ENCODE data around the gene KRTAP6-1. TPM values are rescaled to one million over a fixed set of nuclear protein-coding genes. Genes with fewer than 3 reads are reported as not detected.

The KRTAP6-1 gene
- total and polyA plus RNA-seq, 4 donors: not detected

DNA sequence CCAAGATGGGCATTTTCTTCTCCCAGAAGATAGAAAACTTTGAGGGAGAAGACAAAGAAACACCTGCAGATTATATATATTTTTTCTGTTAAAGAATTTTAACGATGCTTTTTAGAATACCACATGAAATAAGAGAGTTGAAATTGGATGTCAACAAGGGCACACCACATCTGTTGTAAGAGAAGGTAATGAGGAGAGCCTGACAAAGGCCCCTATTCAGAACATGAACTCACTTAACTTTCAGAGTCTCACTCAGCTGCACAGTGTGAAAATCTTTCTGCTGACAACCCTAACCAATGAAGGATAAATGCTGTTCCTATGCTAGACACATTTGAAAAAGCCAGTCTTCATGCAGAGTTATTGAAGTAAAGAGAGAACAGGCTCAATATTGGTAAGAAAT is 30.9 kb downstream of the KRTAP6-1 start:
- DNase-seq (ENCODE audit: low read depth in 4 of 6, low spot score in 6 of 6): peak in 2 of 6 donors; percentile 23 to 27
- Histone ChIP-seq H3K36me3 (ENCODE audit: control insufficient read depth, insufficient read depth, low read length) (no peaks in the 10 kb centered on the region), H3K4me1 (ENCODE audit: control insufficient read depth, insufficient read depth, low read length) (no peaks in the 10 kb centered on the region), H3K4me3 (ENCODE audit: low read depth, low read length) (no peak overlapping the region), H3K27ac (ENCODE audit: low read depth, low read length) (no peak overlapping the region), H3K9me3 (ENCODE audit: control insufficient read depth, insufficient read depth, low read length) (no peaks in the 10 kb centered on the region), H3K27me3 (ENCODE audit: control insufficient read depth, insufficient read depth, low read length) (no peaks in the 10 kb centered on the region)
- no CpG with 5 or more reads among the region's 1 CpG for WGBS (ENCODE audit: insufficient coverage)

DNA sequence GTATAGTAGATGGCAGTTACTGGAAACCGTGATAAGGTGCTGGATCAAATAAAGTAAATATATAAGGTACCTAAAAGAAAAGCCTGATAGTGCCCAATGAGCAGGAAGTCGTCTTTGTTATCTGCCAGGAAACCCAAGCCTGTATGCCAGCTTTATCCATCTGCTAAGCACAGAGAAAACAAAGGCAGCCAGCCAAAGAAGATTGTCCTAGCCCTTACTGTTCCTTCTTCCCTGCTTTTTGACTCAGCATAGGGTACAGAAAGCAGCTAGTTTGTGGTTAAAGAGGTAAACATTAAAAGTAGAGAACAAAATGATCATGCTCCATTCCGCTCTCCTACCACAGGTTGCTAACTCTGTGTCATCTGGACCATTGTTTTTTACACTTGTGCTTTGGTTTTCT is 33.6 kb downstream of the KRTAP6-1 start:
- WGBS (ENCODE audit: insufficient coverage): 25% methylated on average over 1 of the region's 3 CpGs
- no peak overlapping the region for H3K4me3 ChIP-seq (ENCODE audit: low read depth, low read length)
- no peak overlapping the region for H3K27ac ChIP-seq (ENCODE audit: low read depth, low read length)
- H3K9me3 ChIP-seq (ENCODE audit: control insufficient read depth, insufficient read depth, low read length): no peaks in the 10 kb centered on the region
- DNase-seq (ENCODE audit: low read depth in 4 of 6, low spot score in 6 of 6): peak in 1 of 6 donors; percentile 73
- no peaks in the 10 kb centered on the region for H3K27me3 ChIP-seq (ENCODE audit: control insufficient read depth, insufficient read depth, low read length)
- H3K4me1 ChIP-seq (ENCODE audit: control insufficient read depth, insufficient read depth, low read length): no peaks in the 10 kb centered on the region
- H3K36me3 ChIP-seq (ENCODE audit: control insufficient read depth, insufficient read depth, low read length): no peaks in the 10 kb centered on the region

DNA sequence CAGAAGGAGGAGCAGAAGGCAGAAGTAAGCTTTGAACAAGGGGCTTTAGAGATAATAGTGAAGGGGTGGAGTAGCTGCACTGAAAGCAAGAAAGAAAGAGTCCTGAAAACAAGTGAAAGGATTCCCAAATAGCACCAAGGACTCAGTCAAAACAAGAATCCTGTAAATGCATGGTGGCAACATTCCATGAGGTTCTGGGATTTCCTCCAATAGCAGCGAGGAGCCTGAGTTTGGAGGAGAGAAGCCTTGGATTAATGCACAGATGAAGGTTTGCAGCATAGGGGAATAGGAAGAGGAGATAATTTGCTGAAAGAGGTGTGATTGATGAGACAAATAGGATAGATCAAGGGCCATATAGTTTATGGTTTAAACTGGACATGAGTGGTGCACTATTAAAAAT is 34.4 kb downstream of the KRTAP6-1 start:
- Histone ChIP-seq H3K9me3 (ENCODE audit: control insufficient read depth, insufficient read depth, low read length) (no peaks in the 10 kb centered on the region), H3K27me3 (ENCODE audit: control insufficient read depth, insufficient read depth, low read length) (no peaks in the 10 kb centered on the region), H3K36me3 (ENCODE audit: control insufficient read depth, insufficient read depth, low read length) (no peaks in the 10 kb centered on the region), H3K4me1 (ENCODE audit: control insufficient read depth, insufficient read depth, low read length) (no peaks in the 10 kb centered on the region), H3K27ac (ENCODE audit: low read depth, low read length) (no peak overlapping the region), H3K4me3 (ENCODE audit: low read depth, low read length) (no peak overlapping the region)
- peak in 4 of 6 donors; percentile 5 to 89 (median 11) for DNase-seq (ENCODE audit: low read depth in 4 of 6, low spot score in 6 of 6)
- 25% methylated on average over 1 of the region's 1 CpG for WGBS (ENCODE audit: insufficient coverage)

DNA sequence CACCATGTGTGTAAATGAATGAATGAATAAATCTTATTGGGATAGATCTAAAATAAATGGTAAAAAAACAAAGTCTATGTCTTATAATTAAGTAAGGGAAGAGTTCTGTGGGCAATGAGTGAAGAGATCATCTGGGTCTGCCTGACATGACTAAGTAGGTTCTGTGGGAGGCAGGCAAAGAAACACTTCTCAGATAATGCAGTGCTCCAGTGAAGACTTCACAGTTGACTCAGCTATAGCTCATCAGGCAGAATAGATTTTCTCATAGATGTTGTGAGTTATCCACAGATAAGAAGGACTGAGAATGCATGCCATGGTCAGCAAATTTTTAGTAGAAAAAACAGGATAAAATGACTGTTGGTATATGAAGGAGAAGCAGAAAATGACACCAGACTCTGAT is 36.0 kb downstream of the KRTAP6-1 start:
- Histone ChIP-seq H3K4me3 (ENCODE audit: low read depth, low read length) (no peak overlapping the region), H3K9me3 (ENCODE audit: control insufficient read depth, insufficient read depth, low read length) (no peaks in the 10 kb centered on the region), H3K27ac (ENCODE audit: low read depth, low read length) (no peak overlapping the region), H3K4me1 (ENCODE audit: control insufficient read depth, insufficient read depth, low read length) (no peaks in the 10 kb centered on the region), H3K27me3 (ENCODE audit: control insufficient read depth, insufficient read depth, low read length) (no peaks in the 10 kb centered on the region), H3K36me3 (ENCODE audit: control insufficient read depth, insufficient read depth, low read length) (no peaks in the 10 kb centered on the region)
- no peak for DNase-seq (ENCODE audit: low read depth in 4 of 6, low spot score in 6 of 6)

DNA sequence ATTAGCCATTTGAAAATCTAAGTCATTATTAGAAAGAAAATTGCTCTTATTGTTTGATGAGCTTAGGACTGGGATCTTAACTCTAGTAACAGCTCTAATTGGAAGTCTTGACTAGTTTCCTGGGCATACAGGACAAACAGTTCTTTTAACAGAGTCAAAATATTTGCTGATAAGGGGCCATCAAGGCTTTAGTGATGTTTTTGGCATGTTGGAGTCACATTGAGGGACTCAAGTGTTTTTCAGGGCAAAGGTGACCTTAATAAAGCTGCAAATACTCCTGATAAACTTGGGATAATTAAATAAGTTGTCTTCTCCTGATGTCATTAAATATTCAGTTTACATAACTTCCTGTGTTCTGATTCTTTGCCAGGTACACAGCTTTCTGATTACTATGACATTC is 46.1 kb downstream of the KRTAP6-1 start:
- no peaks in the 10 kb centered on the region for H3K36me3 ChIP-seq (ENCODE audit: control insufficient read depth, insufficient read depth, low read length)
- DNase-seq (ENCODE audit: low read depth in 4 of 6, low spot score in 6 of 6): no peak
- no peaks in the 10 kb centered on the region for H3K4me1 ChIP-seq (ENCODE audit: control insufficient read depth, insufficient read depth, low read length)

DNA sequence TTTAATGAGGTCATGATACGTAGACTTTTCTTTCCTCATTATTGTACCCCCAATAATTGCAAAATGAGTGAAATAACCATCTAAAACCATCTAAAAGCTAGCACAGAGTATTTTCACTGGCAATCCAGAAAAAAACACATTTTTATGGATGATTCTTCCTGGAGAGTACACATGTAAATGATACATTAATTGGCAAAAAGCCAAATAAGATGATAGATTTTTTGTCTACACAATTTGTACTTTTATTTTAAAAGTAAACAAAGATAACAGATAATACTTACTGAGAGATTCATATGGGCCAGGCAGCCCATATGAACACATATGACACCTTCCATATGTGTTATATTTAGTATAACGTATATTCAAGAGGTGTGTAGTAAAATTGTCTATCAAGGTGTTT is 50.1 kb downstream of the KRTAP6-1 start:
- no peaks in the 10 kb centered on the region for H3K9me3 ChIP-seq (ENCODE audit: control insufficient read depth, insufficient read depth, low read length)
- DNase-seq (ENCODE audit: low read depth in 4 of 6, low spot score in 6 of 6): no peak
- H3K4me1 ChIP-seq (ENCODE audit: control insufficient read depth, insufficient read depth, low read length): no peaks in the 10 kb centered on the region
- no peak overlapping the region for H3K27ac ChIP-seq (ENCODE audit: low read depth, low read length)
- H3K36me3 ChIP-seq (ENCODE audit: control insufficient read depth, insufficient read depth, low read length): no peaks in the 10 kb centered on the region
- H3K27me3 ChIP-seq (ENCODE audit: control insufficient read depth, insufficient read depth, low read length): no peaks in the 10 kb centered on the region
- H3K4me3 ChIP-seq (ENCODE audit: low read depth, low read length): no peak overlapping the region
- no CpG with 5 or more reads among the region's 2 CpGs for WGBS (ENCODE audit: insufficient coverage)

More for the DNA sequence above, 46.1 kb downstream of the KRTAP6-1 start:
- H3K9me3 ChIP-seq (ENCODE audit: control insufficient read depth, insufficient read depth, low read length): no peaks in the 10 kb centered on the region
- H3K27ac ChIP-seq (ENCODE audit: low read depth, low read length): no peak overlapping the region
- H3K4me3 ChIP-seq (ENCODE audit: low read depth, low read length): no peak overlapping the region
- H3K27me3 ChIP-seq (ENCODE audit: control insufficient read depth, insufficient read depth, low read length): no peaks in the 10 kb centered on the region

Small RNA genes within 50 kb of the gene (small RNA-seq; reads per million reads assigned to genes)
- gene KRTAP20-1 (ENCODE audit: low replicate concordance): not detected
- gene KRTAP20-3 (ENCODE audit: low replicate concordance): not detected
- gene KRTAP20-4 (ENCODE audit: low replicate concordance): not detected
- gene KRTAP22-1 (ENCODE audit: low replicate concordance): not detected
- not detected for gene KRTAP22-2 (ENCODE audit: low replicate concordance)

Other genes with a start within 250 kb of the KRTAP6-1 start
- not detected for gene KRTAP13-2, start 241.7 kb downstream of the KRTAP6-1 start, total RNA-seq
- gene KRTAP13-2, start 241.7 kb downstream of the KRTAP6-1 start, polyA plus RNA-seq (ENCODE audit: insufficient read length in 2 of 2): not detected
- gene KRTAP13-1, start 217.9 kb downstream of the KRTAP6-1 start, total RNA-seq: not detected
- not detected for gene KRTAP13-1, start 217.9 kb downstream of the KRTAP6-1 start, polyA plus RNA-seq (ENCODE audit: insufficient read length in 2 of 2)
- gene KRTAP13-3, start 188.0 kb downstream of the KRTAP6-1 start, total RNA-seq: not detected
- gene KRTAP13-3, start 188.0 kb downstream of the KRTAP6-1 start, polyA plus RNA-seq (ENCODE audit: insufficient read length in 2 of 2): not detected
- not detected for gene KRTAP13-4, start 183.7 kb downstream of the KRTAP6-1 start, total RNA-seq
- not detected for gene KRTAP13-4, start 183.7 kb downstream of the KRTAP6-1 start, polyA plus RNA-seq (ENCODE audit: insufficient read length in 2 of 2)
- gene KRTAP15-1, start 173.7 kb downstream of the KRTAP6-1 start, total RNA-seq: not detected
- not detected for gene KRTAP15-1, start 173.7 kb downstream of the KRTAP6-1 start, polyA plus RNA-seq (ENCODE audit: insufficient read length in 2 of 2)
- not detected for gene KRTAP19-1, start 133.6 kb downstream of the KRTAP6-1 start, total RNA-seq
- not detected for gene KRTAP19-1, start 133.6 kb downstream of the KRTAP6-1 start, polyA plus RNA-seq (ENCODE audit: insufficient read length in 2 of 2)
- not detected for gene KRTAP19-2, start 126.5 kb downstream of the KRTAP6-1 start, total RNA-seq
- not detected for gene KRTAP19-2, start 126.5 kb downstream of the KRTAP6-1 start, polyA plus RNA-seq (ENCODE audit: insufficient read length in 2 of 2)
- not detected for gene KRTAP19-3, start 121.9 kb downstream of the KRTAP6-1 start, total RNA-seq
- not detected for gene KRTAP19-3, start 121.9 kb downstream of the KRTAP6-1 start, polyA plus RNA-seq (ENCODE audit: insufficient read length in 2 of 2)
- gene KRTAP19-4, start 116.8 kb downstream of the KRTAP6-1 start, total RNA-seq: not detected
- gene KRTAP19-4, start 116.8 kb downstream of the KRTAP6-1 start, polyA plus RNA-seq (ENCODE audit: insufficient read length in 2 of 2): not detected
- not detected for gene KRTAP19-5, start 111.8 kb downstream of the KRTAP6-1 start, total RNA-seq
- gene KRTAP19-5, start 111.8 kb downstream of the KRTAP6-1 start, polyA plus RNA-seq (ENCODE audit: insufficient read length in 2 of 2): not detected
- not detected for gene KRTAP19-6, start 72.1 kb downstream of the KRTAP6-1 start, total RNA-seq
- not detected for gene KRTAP19-6, start 72.1 kb downstream of the KRTAP6-1 start, polyA plus RNA-seq (ENCODE audit: insufficient read length in 2 of 2)
- gene KRTAP19-7, start 52.6 kb downstream of the KRTAP6-1 start, total RNA-seq: not detected
- gene KRTAP19-7, start 52.6 kb downstream of the KRTAP6-1 start, polyA plus RNA-seq (ENCODE audit: insufficient read length in 2 of 2): not detected
- gene KRTAP22-2, start 23.5 kb downstream of the KRTAP6-1 start, total RNA-seq: not detected
- not detected for gene KRTAP22-2, start 23.5 kb downstream of the KRTAP6-1 start, polyA plus RNA-seq (ENCODE audit: insufficient read length in 2 of 2)
- gene KRTAP6-3, start 21.5 kb downstream of the KRTAP6-1 start, total RNA-seq: not detected
- not detected for gene KRTAP6-3, start 21.5 kb downstream of the KRTAP6-1 start, polyA plus RNA-seq (ENCODE audit: insufficient read length in 2 of 2)
- gene KRTAP6-2, start 15.0 kb downstream of the KRTAP6-1 start, total RNA-seq: not detected
- not detected for gene KRTAP6-2, start 15.0 kb downstream of the KRTAP6-1 start, polyA plus RNA-seq (ENCODE audit: insufficient read length in 2 of 2)
- gene KRTAP22-1, start 12.8 kb downstream of the KRTAP6-1 start, total RNA-seq: not detected
- not detected for gene KRTAP22-1, start 12.8 kb downstream of the KRTAP6-1 start, polyA plus RNA-seq (ENCODE audit: insufficient read length in 2 of 2)
- not detected for gene KRTAP20-1, start 2.5 kb upstream of the KRTAP6-1 start, total RNA-seq
- not detected for gene KRTAP20-1, start 2.5 kb upstream of the KRTAP6-1 start, polyA plus RNA-seq (ENCODE audit: insufficient read length in 2 of 2)
- gene KRTAP20-4, start 6.7 kb upstream of the KRTAP6-1 start, total RNA-seq: not detected
- gene KRTAP20-4, start 6.7 kb upstream of the KRTAP6-1 start, polyA plus RNA-seq (ENCODE audit: insufficient read length in 2 of 2): not detected
- gene KRTAP20-2, start 21.3 kb upstream of the KRTAP6-1 start, total RNA-seq: not detected
- not detected for gene KRTAP20-2, start 21.3 kb upstream of the KRTAP6-1 start, polyA plus RNA-seq (ENCODE audit: insufficient read length in 2 of 2)
- gene KRTAP20-3, start 28.9 kb upstream of the KRTAP6-1 start, total RNA-seq: not detected
- gene KRTAP20-3, start 28.9 kb upstream of the KRTAP6-1 start, polyA plus RNA-seq (ENCODE audit: insufficient read length in 2 of 2): not detected
- gene KRTAP21-3, start 104.8 kb upstream of the KRTAP6-1 start, total RNA-seq: not detected
- gene KRTAP21-3, start 104.8 kb upstream of the KRTAP6-1 start, polyA plus RNA-seq (ENCODE audit: insufficient read length in 2 of 2): not detected
- gene KRTAP21-2, start 133.3 kb upstream of the KRTAP6-1 start, total RNA-seq: not detected
- not detected for gene KRTAP21-2, start 133.3 kb upstream of the KRTAP6-1 start, polyA plus RNA-seq (ENCODE audit: insufficient read length in 2 of 2)
- not detected for gene KRTAP21-1, start 141.5 kb upstream of the KRTAP6-1 start, total RNA-seq
- gene KRTAP21-1, start 141.5 kb upstream of the KRTAP6-1 start, polyA plus RNA-seq (ENCODE audit: insufficient read length in 2 of 2): not detected
- gene KRTAP8-1, start 199.3 kb upstream of the KRTAP6-1 start, total RNA-seq: not detected
- not detected for gene KRTAP8-1, start 199.3 kb upstream of the KRTAP6-1 start, polyA plus RNA-seq (ENCODE audit: insufficient read length in 2 of 2)
- not detected for gene KRTAP7-1, start 215.8 kb upstream of the KRTAP6-1 start, total RNA-seq
- gene KRTAP7-1, start 215.8 kb upstream of the KRTAP6-1 start, polyA plus RNA-seq (ENCODE audit: insufficient read length in 2 of 2): not detected

Data from spinal cord (tissue), 10 donors.